Progenitor cell of endocrine pancreas (in vitro differentiated cells): ENCODE results near the gene HLA-DMA. TPM values are rescaled to one million over a fixed set of nuclear protein-coding genes. Genes with fewer than 3 reads are reported as not detected.

ENCODE experiments used
- DNase-seq: peaks from one replicate; pipeline ENCODE4 v3.0.0; 2021; ENCODE audit warnings: low spot score; ENCODE audit not compliant: unreplicated experiment
- H3K27ac Mint-ChIP-seq: 2 replicates; pipeline ENCODE4 v1.8.0; 2021; ENCODE audit warnings: mild to moderate bottlenecking, moderate library complexity, mixed read lengths
- H3K27me3 Mint-ChIP-seq: 2 replicates; pipeline ENCODE4 v1.8.0; 2021; ENCODE audit warnings: mixed read lengths
- H3K36me3 Mint-ChIP-seq: 2 replicates; pipeline ENCODE4 v1.8.0; 2022; ENCODE audit warnings: mixed read lengths; ENCODE audit not compliant: insufficient read depth
- H3K4me1 Mint-ChIP-seq: 2 replicates; pipeline ENCODE4 v1.8.0; 2021; ENCODE audit warnings: low read depth, mixed read lengths
- H3K4me3 Mint-ChIP-seq: 2 replicates; pipeline ENCODE4 v1.8.0; 2021; ENCODE audit warnings: low read depth, mild to moderate bottlenecking, moderate library complexity, mixed read lengths
- H3K9me3 Mint-ChIP-seq: 2 replicates; pipeline ENCODE4 v1.8.0; 2021; ENCODE audit warnings: low read depth, mixed read lengths
- total RNA-seq: library from RNA; stranded (reverse); gene quantifications from 2 replicates; pipeline ENCODE4 v1.2.1, GENCODE V29; 2021
- TF ChIP-seq, protein P1 (sequence below): fragments of 200-600 bp; sonication (generic); IDR thresholded peaks from one replicate; pipeline ENCODE4 v1.5.0; 2021; ENCODE audit warnings: antibody characterized with exemption, mild to moderate bottlenecking; ENCODE audit not compliant: unreplicated experiment

HLA-DMA gene
- total RNA-seq, 1 donor from 2014 or later = 3.4 TPM

DNA sequence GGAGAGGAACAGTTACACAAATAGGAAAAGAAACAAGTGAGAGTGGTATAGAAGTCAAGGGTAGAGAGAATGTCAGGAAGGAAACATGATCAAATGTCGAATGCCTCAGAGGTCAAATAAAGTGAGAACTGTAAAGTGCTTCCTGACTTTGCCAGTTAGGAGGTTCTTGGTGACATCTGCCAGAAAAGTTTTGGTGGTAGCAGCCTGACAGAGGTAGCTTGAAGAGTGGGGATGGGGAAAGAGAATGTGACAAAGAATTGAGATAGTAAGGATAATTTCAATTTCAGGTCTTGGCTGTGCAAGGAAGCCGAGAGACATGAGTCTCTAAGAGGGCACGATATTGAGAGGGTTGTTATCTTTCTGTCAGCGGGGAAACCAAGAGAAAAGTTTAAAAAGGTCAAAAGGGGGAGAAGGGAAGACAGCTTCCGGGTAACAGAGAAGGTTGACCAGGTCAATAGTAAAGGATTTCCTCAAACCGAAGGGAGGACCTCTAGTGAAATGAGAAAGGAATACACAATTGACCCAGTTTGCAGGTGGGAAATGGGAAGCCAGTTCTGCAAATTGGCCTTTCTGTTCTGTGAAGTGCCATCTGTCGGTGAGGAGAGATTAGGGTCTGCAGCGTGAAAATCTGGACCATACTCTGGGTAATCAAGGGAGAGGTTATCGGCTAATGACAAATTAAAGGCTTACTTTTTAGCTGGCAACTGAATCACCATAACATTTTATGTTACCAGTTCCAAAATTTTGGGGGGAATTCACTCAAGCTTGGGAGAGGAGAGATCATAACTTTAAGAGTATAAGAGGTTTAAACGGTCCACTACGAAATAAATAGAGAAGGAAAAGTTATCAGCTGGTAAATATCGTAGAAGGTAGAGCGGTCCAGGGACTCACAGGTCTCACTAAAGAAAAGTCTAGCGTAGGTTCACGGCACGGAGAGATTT lies 14.5 kb upstream of the HLA-DMA start:
- no peak for DNase-seq
- no peaks in the 10 kb centered on the region for H3K9me3 Mint-ChIP-seq
- peak overlapping the region; percentile 99 for H3K27ac Mint-ChIP-seq
- TF ChIP-seq, protein P1, sequence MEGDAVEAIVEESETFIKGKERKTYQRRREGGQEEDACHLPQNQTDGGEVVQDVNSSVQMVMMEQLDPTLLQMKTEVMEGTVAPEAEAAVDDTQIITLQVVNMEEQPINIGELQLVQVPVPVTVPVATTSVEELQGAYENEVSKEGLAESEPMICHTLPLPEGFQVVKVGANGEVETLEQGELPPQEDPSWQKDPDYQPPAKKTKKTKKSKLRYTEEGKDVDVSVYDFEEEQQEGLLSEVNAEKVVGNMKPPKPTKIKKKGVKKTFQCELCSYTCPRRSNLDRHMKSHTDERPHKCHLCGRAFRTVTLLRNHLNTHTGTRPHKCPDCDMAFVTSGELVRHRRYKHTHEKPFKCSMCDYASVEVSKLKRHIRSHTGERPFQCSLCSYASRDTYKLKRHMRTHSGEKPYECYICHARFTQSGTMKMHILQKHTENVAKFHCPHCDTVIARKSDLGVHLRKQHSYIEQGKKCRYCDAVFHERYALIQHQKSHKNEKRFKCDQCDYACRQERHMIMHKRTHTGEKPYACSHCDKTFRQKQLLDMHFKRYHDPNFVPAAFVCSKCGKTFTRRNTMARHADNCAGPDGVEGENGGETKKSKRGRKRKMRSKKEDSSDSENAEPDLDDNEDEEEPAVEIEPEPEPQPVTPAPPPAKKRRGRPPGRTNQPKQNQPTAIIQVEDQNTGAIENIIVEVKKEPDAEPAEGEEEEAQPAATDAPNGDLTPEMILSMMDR = peak; percentile 54
- H3K4me1 Mint-ChIP-seq = peaks cover 13% of the 10 kb centered on the region
- H3K4me3 Mint-ChIP-seq = peak overlapping the region; percentile 92
- no peaks in the 10 kb centered on the region for H3K27me3 Mint-ChIP-seq
- peaks cover 6% of the 10 kb centered on the region for H3K36me3 Mint-ChIP-seq

DNA sequence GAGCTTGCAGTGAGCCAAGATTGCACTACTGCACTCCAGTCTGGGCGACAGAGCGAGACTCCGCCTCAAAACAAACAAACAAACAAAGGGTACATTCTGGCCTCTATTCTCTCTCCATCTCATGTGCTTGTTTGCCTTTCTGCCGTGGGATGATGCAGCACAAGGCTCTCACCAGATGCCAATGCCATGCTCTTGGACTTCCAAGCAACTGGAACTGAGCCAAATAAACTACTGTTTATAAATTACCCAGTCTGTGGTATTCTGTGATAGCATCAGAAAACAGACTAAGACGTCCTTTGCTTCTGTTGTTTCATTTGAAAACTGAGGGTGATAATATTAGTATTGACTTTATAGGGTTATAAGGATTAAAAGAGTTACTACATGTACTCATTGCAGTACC lies 11.9 kb upstream of the HLA-DMA start:
- Mint-ChIP-seq H3K27me3 (no peaks in the 10 kb centered on the region), H3K36me3 (peaks cover 2% of the 10 kb centered on the region), H3K4me3 (no peak overlapping the region), H3K4me1 (peaks cover 13% of the 10 kb centered on the region), H3K27ac (no peak overlapping the region), H3K9me3 (peaks cover 5% of the 10 kb centered on the region)
- no peak for DNase-seq
- TF ChIP-seq, protein P1 = no peak

DNA sequence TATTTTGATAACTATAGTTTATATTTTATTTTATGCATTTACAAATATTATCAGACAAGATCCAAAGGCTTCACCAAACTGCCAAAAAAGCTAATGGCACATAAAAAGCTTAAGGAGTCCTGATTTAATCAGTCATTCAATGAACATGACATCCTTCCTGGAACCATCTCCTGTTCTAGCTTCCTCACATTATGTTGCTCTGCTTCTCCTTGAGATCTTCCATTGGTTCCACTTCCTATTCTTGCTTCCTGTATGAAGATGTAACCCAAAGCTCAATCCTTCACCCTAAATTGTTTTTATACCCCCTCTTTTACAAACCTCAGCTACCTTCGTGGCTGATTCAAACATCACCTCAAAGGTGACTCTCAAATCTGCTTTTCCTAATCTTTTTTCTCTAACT lies 11.0 kb upstream of the HLA-DMA start:
- Mint-ChIP-seq H3K4me3 (no peak overlapping the region), H3K4me1 (peaks cover 13% of the 10 kb centered on the region), H3K27me3 (no peaks in the 10 kb centered on the region), H3K9me3 (peaks cover 5% of the 10 kb centered on the region), H3K36me3 (peaks cover 2% of the 10 kb centered on the region), H3K27ac (no peak overlapping the region)
- TF ChIP-seq, protein P1 = no peak
- no peak for DNase-seq

DNA sequence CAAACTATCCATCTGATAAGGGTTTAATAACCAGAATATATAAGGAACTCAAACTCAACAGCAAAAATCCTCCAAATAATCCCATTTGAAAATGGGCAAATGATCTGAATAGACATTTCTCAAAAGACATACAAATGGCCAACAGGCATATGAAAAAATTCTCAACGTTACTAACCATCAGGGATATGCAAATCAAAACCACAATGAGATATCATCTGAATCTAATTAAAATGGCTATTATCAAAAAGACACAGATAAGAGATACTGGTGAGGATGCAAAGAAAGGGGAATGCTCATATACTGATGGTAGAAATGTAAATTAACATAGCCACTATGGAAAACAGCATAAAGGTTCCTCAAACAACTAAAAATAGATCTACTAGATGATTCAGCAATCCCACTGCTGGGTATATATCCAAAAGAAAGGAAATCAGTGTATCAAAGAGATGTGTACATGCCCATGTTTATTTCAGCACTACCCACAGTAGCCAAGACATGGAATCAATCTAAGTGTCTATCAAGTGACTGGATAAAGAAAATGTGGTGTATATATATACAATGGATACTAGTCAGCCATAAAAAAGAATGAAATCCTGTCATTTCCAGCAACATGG lies 9.4 kb upstream of the HLA-DMA start:
- Mint-ChIP-seq H3K27ac (no peak overlapping the region), H3K36me3 (peaks cover 2% of the 10 kb centered on the region), H3K4me3 (no peak overlapping the region), H3K27me3 (peaks cover 4% of the 10 kb centered on the region), H3K9me3 (peaks cover 5% of the 10 kb centered on the region), H3K4me1 (peaks cover 8% of the 10 kb centered on the region)
- TF ChIP-seq, protein P1 = no peak
- no peak for DNase-seq

DNA sequence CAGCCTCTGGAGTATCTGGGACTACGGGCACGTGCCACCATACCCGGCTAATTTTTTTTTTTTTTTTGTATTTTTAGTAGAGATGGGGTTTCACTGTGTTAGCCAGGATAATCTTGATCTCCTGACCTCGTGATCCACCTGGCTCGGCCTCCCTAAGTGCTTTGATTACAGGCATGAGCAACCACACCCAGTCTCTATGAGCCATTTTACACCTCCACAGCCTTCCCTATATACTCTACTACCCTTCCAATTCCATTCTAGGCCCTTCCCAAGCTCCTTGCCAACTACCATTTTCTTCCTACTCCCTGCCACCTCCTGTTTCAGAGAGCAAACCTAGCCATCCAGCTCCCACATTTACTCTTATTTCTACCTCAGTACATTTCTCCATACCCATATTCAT lies 7.7 kb upstream of the HLA-DMA start:
- Mint-ChIP-seq H3K9me3 (peaks cover 5% of the 10 kb centered on the region), H3K4me1 (no peaks in the 10 kb centered on the region), H3K27ac (no peak overlapping the region), H3K36me3 (peaks cover 2% of the 10 kb centered on the region), H3K27me3 (peaks cover 7% of the 10 kb centered on the region), H3K4me3 (no peak overlapping the region)
- TF ChIP-seq, protein P1 = no peak
- DNase-seq = no peak
